Globus pallidus (tissue), 1 donor: Measurements from ENCODE around the gene ARMC2.
A peak's percentile ranks its signal among the peaks of the same experiment; 100 is the strongest.
"Not testable (repeated sequence)": the region's sequence is repeated elsewhere in the genome, so short reads cannot be mapped to it uniquely, and the experiment has no call there.

Experiments used
- DNase-seq: peaks from one replicate; pipeline ENCODE4 v3.0.0-alpha.2; 2015; ENCODE audit warnings: low spot score

Gene ARMC2, protein sequence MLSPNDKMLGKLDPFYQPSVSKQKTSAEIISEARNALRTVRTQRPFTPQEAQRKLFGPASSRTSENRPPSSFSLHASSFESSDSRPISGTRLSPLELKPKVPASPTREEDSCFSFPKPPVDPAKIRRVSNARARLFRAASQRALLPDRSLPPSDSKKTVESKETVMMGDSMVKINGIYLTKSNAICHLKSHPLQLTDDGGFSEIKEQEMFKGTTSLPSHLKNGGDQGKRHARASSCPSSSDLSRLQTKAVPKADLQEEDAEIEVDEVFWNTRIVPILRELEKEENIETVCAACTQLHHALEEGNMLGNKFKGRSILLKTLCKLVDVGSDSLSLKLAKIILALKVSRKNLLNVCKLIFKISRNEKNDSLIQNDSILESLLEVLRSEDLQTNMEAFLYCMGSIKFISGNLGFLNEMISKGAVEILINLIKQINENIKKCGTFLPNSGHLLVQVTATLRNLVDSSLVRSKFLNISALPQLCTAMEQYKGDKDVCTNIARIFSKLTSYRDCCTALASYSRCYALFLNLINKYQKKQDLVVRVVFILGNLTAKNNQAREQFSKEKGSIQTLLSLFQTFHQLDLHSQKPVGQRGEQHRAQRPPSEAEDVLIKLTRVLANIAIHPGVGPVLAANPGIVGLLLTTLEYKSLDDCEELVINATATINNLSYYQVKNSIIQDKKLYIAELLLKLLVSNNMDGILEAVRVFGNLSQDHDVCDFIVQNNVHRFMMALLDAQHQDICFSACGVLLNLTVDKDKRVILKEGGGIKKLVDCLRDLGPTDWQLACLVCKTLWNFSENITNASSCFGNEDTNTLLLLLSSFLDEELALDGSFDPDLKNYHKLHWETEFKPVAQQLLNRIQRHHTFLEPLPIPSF

DNA sequence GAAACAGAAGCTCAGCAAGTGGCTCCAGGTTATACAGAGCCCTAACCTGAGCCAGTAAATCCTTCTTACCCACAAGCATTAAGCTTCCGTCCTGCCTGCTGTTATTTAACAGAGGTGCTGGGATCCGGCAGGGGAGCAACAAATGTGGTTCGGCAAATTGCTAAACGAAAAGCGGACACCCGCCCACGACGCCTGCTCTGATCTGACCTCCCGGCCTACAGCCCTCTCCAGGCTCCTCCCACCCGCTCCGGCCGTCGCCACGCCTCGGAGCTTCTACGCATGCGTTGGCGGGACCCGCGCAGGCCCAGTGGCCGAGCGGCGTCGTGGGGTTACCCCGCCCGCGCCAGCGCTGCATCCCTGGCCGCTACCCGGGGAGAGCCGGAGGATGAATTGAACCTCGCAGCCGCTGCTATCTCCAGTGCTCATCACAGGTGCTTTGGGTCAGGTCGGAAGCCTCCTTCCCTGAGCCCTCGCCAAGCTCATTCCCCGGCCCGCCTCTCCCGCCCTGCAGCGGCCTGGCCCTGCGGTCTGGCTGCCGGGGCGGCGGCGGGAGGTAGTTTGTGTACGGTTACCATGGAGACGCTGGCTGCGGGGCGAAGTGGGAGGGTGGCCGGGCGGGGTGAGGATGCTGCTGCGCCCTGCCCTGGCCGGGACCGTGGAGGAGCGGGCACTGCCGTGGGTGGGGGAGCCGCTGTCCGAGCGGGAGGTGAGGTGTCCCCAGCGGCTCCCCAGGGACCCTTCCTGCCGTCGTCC, at the start of gene ARMC2:
Gene ARMC2, plus strand, starts transcription at position 307 of the 753 bp plus-strand sequence. CDS start 5,846 bp downstream, outside the sequence.
- DNase-seq = peak; percentile 94

DNA sequence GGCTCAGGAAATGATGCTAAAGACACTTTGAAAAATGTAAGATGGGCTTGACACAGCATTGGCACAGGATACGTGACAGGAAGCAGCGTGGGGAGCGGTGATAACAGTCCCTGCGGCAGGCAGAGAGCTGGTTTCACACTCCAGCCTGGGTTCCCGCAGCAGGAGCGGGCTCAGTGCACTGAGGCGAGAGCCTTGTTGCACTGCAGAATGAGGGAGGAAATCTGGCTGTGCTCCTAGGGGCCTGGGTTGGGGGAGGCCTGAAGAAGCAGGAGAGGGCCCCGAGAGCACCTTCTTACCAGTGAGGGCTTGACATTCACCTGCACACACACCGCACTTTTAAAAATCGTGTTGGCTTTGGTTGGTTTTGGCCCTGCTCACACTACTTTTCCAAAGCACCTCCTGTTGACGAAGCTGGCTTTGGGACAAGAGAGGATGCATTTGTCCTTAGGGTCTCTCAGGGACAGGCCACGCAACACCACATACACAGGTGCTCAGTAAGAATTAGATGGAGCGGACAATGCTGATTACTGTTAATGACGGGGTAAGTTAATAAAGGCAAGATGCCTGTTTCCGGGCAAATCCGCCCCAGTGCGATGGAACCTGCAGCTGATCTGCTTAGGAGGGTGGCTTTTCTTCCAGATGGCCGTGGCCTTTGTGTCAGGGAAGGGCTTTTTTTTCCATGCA, 49.4 kb upstream of the ARMC2 start:
- DNase-seq = peak; percentile 54

DNA sequence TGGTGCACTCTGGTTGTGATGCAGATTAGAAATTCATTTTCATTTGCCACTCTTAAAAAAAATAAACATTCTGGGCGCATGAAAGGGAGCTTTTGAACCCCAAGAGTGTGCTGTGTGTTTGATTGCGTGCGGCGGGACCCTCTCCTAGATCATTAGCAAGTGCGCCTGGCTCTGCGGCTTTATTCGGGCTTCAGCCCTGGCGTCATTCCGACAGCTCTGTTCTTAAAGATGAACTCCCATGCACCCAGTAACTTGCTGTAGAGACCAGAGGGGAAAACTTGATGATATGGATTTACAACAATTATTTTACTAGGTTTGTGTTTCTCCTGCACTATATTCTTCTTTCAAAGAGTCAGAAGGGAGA, 48.9 kb upstream of the ARMC2 start:
- peak; percentile 37 for DNase-seq

DNA sequence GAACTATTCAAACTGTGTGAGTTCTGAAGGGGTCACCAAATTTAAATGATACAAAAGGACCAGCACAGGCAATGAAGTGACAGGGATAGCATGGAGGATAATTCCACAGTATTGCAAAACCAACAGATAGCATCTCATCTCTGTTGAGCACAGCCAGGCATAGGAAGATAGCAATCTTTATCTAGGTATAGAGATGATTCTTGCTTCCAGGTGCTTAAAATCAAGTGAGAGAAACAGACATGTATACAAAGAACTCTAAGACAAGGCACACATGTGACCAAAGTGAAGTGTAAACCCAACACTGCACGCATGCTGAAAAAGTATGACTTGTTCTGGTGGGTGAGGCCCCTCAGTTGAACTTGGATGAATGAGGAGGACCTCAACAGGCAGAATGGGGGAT, 48.4 kb upstream of the ARMC2 start:
- peak; percentile 44 for DNase-seq

DNA sequence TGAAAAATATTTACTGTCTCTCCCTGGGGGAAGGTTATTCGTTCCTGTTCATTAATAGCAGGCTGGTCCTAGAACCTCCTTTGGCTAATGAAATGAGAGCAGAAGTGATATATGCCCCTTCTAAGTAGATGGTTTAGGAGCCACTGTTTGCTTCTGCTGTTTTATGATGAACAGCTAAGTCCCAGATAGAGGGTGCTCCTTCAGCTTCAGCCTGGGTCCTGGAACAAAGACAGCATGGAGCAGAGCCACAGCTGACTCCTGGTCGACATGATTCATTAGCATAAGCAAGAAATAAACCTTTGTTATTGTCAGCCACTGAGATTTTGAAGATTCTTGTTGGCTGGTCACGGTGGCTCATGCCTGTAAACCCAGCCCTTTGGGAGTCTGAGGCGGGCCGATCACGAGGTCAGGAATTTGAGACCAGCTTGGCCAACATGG, 47.8 kb upstream of the ARMC2 start:
- DNase-seq = peak; percentile 93

DNA sequence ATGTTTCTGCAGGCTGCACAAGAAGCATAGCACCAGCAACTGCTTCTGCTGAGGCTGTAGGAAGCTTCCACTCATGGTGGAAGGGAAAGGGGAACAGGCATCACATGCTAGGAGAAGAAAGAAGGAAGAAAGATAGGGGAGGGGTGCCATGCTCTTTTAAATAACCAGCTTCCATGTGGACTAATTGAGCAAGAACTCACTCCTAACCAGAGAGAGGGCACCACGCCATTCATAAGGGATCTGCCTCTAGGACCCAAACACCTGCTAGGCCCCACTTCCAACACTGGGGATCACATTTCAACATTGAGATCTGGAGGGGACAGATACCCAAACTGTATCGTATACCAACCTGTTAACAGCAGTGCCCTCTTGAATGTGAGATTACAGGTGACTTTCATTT, 46.9 kb upstream of the ARMC2 start:
- DNase-seq = peak; percentile 43

DNA sequence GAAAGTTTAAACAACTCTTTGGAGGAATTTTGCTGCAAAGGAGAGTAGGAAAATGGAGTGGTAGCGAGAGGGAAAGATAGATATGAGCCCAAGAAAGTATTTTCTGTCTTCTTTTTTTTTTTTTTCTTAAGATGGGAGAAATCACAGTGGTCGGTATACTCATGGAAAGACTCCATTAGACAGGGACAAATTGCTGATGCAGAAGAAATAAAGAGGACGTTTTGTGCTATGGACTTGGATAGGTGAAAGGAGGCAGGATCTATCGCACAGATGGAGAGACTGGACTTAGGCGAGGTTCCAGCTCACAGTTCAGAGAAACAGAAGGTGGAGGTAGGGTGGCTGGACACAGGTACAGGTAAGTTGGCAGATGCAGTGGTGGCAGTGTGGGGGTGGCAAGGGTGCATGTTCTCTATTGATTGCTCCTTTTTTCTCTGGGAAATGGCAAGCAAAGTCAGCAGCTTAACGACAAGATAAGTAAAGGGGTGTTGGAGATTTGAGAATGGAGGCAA, 44.2 kb upstream of the ARMC2 start:
- DNase-seq = no peak

DNA sequence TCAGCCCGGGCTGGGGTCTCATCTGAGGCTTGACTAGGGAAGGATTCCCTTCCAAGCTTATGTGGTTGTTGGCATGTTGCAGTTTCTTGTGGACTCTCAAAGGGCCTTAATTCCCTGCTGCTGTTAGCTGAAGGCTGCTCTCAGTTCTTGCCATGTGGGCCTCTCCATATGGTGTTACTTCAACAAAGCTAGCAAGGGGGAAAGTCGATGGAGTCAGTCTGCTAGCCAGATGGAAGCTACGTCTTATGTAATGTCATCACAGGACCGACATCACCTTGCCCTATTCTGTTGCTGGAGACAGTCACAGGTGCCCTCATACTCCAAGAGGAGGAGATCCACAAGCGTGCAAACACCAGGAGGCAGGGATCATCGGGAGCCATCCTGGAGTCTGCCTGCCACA, 43.3 kb upstream of the ARMC2 start:
- no peak for DNase-seq

DNA sequence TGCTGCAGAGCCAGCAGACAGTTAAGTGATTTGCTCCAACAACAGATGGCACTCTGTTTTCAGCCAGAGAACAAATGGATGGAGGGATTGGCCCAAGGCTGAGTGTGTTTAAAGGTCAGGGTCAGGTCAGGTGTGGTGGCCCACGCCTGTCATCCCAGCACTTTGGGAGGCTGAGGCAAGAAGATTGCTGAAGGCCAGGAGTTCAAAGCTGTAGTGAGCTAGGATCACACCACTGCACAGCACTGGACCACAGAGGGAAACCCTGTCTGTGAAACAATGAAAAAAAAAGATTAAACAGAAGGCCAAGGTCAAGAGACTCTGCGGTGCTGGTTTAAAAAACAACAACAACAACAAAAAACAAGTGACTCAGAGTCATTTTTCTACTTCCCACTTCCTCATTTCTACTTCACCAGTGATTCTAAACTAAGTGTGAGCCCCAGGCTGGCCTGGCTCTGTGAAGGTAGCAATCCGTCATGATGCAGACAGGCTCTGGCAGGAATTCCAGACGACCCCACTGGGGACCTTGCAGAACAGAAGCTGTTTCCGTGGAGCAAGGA, 42.5 kb upstream of the ARMC2 start:
- no peak for DNase-seq

DNA sequence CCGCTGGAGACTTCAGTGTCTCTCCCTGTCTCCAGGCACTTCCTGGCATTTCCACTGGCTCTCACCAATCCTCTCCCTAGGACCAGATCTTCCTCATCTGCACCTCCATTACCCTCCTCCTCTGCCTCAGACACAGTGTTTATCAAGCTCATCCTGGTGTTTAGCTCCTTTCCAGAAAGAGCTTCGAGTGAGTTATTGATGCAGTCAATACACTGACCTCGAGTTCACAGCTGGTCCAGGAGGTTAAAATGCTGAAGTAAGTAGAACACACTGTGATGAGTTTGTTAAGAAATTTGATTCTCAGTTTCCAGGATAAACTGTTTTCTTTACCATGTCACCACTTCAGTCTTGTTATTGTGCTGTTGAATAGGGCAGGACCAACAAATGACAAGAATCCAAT, 42.1 kb upstream of the ARMC2 start:
- DNase-seq = no peak

DNA sequence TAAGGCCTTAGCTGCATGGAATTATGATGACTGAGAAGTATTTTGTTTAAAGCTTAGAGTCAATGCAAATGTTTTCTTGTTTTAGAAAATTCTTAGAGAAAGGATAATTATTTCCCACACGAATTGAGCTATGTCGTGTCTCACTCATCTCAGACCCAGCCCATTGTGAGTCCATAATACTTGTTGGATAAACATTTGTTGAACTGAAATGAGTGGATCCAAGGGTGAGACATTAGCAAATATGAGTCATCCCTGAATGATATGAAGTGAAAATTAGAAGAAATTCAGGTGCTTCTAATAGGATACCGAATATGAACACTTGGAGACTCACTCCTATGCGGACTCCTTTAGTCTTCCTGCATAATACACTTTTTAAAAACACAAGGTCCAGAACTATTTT, 41.6 kb upstream of the ARMC2 start:
- no peak for DNase-seq

DNA sequence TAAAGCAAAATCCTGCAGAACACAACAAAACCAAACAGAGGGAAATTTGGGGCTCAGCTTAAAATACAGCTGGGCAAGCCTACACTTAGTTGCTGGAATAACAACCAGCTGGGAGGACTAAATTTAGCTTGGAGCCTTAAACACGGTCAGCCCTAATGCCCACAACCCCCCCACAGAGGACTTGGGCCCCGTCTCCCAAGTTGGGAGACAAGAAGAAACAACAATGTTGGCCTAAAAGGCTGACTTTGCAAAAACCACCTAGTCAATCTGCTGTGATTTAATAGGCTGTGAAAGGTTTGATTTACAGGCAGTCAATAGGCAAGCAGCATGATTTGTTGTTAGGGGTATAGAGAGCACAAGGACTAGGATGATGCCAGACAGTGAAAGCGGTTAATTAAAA, 40.3 kb upstream of the ARMC2 start:
- no peak for DNase-seq

DNA sequence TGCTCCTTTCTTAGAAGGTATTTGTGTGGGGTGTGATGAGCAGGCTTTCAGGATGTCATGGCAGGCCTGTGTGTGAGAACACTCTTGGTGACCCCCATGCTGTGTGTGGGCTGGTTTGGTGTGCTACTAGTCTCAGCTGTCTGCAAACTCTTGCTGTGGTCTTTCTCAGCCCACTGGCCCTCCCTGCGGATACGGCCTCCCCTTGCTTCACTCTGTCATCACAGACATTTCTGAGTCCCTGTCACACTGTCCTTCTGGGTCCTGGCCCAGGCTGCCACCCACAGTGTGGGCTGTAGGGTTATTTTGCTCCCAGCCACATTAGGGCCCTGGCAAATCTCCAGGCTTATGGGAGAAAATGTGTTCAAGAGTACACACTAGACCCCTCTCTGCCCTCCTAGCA, 39.0 kb upstream of the ARMC2 start:
- no peak for DNase-seq

DNA sequence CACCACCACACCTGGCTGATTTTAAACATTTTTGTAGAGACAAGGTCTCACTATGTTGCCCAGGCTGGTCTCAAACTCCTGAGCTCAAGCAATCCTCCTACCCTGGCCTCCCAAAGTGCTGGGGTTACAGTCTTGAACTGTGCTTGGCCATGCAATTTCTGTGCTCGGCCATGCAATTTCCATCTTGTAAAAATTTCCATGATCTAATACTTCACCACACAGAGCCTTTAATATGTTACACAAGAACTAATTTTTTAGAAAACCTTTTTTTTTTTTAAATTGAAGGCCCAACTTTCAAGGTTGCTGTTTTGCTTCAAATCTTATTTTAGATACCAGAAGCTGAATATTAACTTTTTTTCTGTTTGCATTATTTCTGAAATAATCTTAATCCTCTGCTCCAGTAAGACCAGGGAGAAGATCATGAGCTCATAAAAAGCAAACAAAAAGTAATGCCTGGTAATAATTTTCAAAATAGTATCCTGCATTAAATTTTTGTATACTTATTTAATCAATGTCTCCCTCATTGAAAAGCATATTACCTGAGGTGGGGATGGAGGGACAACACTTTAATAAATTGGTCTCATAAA, 38.1 kb upstream of the ARMC2 start:
- no peak for DNase-seq

DNA sequence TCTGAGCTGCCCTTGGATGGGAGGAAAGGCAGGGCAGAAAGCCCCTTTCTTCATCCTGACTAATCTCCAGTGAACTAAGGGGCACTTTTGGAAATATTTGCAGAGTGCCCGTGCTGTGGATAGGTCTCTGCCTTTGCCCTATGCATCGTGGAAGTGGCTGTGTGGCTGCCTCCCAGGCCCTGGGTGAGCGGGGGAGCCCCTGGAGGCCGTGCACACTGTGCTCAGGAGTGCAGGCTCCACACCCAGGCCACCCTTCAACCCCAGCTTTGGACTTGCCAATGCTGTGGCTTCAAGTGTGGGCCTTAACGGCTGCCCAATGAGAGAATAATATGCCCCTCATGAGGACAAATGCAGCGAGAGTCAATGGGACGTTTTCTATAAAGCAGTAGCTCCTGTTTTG, 36.7 kb upstream of the ARMC2 start:
- no peak for DNase-seq

DNA sequence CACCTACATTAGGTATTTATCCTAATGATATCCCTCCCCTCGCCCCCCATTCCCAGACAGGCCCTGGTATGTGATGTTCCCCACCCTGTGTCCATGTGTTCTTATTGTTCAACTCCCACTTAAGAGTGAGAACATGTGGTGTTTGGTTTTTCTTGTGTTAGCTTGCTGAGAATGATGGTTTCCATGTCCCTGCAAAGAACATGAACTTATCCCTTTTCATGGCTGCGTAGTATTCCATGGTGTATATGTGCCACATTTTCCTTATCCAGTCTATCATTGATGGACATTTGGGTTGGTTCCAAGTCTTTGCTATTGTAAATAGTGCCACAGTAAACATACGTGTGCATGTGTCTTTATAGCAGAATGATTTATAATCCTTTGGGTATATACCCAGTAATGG, 35.0 kb upstream of the ARMC2 start:
- DNase-seq = not testable (repeated sequence)

DNA sequence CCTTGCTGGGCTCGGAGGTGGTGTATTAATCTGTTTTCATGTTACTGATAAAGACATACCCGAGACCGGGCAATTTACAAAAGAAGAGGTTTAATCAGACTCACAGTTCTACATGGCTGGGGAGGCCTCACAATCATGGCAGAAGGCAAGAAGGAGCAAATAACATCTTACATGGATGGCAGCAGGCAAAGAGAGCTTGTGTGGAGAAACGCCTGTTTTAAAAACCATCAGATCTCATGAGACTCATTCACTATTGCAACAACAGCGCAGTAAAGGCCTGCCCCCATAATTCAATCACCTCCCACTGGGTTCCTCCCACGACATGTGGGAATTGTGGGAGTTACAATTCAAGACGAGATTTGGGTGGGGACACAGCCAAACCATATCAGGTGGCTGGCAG, 30.9 kb upstream of the ARMC2 start:
- DNase-seq = not testable (repeated sequence)

DNA sequence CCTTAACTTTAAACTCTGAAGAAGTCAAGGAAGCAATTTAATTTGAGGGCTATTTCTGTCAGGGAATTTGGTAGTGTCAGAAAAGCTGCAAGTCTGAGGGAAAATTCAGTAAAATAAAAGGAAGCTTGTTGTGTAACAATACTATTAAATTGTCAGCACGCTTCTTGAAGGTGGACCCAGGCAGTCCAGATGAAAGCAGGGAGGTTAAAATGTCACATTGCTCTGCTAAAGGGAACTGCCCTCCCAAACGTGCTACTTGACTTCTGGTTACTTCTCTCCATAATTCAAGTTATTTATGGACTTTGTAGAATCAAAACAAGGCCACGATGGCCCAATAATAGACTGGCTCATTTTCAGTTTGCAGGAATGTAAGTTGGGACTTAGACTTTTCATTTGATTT, 28.2 kb upstream of the ARMC2 start:
- no peak for DNase-seq

DNA sequence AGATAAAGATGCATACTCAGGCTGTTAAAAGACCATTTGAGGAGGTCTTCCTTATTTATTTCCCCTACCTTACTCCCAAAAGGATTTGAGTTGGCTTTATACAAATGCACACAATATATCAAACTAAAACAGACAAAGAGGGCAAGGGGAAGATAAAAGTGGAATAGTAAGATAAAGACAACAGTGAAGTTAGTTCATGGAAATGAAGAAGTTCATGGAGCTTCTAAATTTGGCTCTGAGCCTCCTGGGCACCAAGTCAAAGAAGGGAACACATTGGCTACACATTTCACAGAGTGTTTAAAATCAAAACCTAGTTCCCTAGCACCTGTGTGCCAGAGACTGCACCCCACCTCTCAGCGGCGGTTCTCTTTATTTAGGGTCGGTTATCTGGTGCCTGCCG, 25.8 kb upstream of the ARMC2 start:
- no peak for DNase-seq

DNA sequence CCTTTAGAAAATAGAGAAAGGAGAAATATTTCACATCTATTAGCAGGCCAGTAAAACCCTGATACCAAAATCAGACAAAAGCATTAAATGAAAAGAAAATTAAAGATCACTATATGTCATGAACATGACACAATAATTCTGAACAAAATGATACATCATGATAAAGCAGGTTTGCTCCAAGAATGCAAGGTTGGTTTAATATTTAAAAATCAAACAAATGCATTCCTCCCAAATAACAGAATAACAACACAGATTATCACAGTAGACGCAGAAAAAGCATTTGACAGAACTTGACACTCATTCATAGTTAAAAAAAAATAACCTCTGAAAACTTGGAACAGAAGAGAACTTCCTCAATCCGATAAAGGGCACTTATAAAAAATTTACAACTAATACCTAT, 22.9 kb upstream of the ARMC2 start:
- no peak for DNase-seq

DNA sequence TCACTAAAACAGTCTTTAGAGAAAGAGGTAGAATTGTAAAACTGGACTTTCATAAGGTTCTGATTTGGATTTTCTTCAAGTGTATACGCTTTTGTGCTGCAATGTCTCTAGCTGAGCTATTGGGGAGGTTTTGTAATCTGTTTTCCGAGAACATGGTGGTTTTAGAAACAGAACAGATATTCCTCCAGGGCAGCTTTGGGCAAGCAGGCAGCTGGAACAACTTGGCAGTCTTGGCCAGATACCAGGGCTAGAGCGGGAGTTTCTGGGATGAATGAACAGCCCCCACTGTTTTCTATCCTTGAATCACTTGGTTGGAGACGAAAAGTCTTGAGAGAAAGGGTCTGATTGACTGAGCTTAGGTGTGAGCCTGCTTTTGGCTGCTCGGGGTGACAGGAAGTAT, 17.1 kb upstream of the ARMC2 start:
- DNase-seq = no peak
